GM21576 (cell line): Measurements from ENCODE around the gene PRDM1.
A peak's percentile ranks its signal among the peaks of the same experiment; 100 is the strongest.

Experiments
- ATAC-seq: cut with Tn5 transposase; IDR thresholded peaks from one replicate; pipeline ENCODE4 v1.9.1; 2021; ENCODE audit warnings: mild to moderate bottlenecking, moderate library complexity; ENCODE audit not compliant: unreplicated experiment

PRDM1 gene

DNA sequence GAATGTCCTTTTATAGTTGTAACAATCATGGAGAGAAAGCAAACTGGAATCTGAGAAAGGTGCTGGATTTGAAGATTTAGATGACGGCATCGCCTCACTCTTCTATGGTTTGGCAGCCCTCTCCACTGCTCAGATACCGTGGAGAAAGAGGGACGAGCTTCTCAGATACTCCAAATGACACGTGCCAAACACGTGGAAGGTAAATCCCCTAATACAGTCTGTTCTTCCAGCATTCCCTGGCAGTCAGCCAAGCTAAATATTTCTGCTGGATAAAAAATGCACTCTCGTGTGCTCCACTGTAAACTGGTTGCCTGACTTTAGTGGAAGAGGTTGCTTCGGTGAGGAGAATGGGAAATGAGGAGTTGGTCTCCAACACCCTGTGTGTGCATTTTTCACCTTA, 16.7 kb upstream of the PRDM1 start:
- no peak for ATAC-seq

DNA sequence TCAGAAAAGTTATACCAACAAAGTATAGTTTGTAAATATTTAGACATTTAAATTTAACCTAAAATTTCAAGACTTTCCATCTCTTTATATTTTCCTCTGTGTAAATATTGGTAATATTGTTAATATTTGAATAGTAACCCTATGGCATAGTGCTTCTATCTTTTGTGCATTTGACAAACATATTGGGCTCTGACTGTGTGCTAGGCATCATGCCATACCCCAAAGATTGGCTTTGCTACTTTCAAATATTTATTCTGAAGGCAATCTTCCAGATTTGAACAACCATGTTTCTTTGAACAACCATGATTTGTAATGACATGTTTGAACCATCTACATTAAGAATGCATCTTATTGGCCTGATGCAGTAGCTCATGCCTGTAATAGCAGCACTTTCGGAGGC, 15.5 kb upstream of the PRDM1 start:
- ATAC-seq, result no peak

DNA sequence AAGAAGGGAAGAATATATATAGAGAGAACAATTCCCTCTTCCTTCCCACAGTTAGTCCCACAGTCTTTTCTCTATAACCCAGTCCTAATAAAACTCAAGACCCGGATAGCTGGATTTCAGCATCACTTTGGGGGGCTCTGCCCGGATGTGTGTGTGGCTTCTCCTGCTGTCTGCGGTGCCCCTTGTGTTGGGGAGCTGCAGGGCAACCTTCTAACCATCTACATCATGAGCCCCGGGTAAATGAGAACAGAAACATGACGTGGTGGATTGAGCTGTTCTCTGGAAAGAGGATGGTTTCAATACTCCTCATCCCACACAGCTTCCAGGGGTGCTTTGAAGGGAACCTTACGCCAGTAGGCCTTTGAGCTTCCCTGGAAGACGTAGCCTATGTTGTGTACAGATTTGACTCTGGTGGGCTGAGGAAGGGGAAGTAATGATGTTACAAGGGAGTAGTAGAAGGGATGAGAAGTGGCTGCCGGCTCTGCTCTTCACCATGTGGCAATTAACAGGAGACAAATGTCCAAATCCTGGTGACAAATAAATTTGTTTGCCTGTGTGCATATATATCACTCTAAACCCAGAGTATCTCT, 13.5 kb upstream of the PRDM1 start:
- ATAC-seq, result no peak

DNA sequence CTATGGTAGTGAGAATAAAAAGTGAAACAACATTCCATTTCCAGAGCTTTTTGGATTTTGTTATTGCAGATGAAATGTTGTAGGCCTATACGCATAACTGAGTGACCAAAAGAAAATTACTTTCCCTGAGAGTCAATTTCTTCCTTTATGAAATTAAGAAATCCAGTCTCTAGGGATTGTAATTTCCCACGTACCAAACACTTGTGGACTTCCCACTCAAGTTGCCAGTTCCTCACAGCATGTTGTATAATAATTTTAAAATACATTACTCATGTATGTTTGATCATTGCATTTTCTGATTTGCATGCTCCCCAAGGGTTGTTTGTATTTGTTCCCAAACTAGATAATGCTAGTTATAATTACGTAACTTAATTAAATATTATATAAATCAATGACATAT, 12.0 kb upstream of the PRDM1 start:
- ATAC-seq, result no peak

DNA sequence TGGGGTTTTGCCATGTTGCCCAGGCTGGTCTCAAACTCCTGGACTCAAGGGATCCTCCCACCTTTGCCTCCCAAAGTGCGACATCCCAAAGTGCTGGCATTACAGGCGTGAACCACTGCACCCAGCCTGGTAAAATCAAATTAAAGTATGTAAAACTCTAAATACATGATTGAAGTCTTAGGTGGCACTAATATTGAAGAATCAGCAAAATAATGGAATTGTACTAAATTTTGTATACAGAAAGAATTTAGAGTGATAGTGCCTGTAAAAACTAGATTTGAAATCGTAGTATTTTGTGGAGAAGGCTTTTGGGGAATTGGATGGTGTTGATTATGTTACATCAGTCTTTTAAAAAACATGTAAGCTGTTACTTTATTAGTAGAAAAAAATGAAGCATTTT, 10.0 kb upstream of the PRDM1 start:
- no peak for ATAC-seq

DNA sequence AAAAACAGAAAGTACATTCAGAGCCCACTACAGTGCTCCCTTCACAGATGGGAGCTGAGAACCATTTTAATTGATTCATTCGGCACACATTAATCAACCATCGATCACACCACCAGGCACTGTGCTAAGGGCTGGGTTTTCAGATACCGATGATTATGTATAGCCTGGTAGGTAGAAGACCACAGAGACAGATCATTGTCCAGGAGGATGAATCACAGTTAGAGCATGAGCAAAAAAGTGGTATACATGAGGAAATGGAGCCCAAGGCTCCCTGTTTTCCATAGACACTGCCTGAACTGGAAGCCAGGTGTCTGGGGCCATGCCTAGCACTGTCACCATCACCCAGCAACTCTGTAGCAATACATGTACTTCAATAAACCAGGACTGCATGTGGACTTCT, 9.0 kb upstream of the PRDM1 start:
- no peak for ATAC-seq

DNA sequence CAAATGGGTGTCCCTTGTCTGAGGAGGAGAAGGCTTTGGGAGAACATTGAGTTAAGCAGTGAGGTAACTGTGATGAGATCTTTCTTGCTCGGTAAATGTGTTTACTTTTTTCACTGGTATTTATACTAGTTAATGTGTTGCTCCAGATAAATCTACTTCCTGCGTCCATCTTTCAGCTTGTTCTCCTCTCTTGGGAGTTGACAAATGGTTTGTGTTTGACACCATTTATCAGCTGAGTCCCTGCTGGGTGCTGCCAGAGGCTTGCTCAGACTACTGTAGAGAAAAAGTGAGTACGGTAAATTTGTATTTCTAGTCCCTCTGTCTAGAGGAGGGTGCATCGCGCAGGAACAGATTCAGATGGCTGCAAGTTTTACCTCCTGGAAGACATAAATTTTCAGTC, 8.3 kb upstream of the PRDM1 start:
- no peak for ATAC-seq

DNA sequence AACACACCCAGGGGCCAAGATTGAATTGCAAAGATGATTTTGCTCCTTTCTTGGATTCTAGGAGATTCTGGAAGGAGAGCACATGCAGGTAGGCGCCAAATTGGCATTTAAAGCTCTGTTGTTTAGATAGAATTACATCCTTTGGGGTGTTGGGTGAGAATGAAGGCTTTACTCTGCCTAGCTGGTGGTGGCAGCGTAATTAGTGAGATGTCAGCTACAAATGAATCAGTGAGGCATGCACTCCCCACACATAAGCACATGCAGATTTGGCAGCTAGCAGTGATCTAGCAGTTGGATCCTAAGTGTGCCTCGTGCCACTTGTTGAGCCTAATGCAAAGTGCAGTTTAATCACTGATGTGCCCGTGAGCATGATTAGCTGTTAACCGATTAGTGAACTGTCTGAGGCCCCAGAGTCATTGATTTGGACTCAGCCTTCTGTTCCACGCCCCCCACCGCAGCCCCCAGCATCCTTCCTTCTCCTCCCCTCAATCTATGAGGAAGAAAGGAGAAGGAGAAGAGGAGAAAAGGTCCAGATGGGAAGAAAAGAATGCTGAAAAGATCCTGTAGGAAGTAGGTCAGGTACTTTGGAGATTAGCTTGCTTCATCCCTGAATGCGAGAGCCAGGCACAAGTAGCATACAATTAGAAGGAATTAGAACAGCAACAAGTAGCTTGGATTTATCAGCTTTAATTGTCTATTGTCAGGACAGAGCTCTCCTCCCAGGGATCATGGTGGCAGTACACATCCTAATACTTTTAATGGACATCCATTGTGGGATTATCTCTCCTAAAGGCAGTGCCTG, 6.0 kb upstream of the PRDM1 start:
- no peak for ATAC-seq

DNA sequence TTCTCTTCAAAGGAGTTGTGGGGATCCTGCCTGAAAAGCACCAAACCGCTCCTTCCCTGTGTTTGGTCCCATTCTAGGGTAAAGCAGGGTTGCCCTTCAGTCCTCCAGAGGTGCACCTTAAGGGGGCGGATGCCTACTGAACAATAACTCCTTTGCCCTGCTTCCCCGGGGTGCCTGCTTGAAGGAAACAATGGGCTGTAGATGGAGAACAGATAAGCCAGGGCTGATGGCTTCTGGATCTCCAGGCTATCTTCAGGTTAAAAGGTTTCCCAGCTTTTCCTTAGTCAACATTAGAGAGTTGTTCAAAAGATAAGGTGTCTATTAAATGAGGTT, 5.4 kb upstream of the PRDM1 start:
- no peak for ATAC-seq

DNA sequence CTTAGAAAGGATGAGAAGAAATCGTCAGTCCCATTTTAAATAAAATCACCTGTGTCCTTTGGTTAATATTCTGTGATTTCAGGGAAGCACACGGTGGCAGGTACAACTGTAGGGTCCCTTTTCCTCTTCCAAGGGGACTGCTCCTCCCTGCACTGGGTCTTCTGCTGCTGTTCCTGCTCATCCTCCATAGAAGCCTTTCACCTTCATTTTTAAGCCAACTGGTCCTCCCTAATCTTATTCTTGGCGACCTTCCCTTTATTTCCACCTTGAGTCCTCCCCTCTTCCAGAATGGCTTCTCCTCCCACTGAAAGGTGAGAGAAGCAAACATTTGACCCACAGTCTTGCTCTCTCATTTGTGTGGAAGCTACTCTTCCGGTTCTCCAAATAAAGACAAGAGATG, 4.4 kb upstream of the PRDM1 start:
- ATAC-seq, result no peak

DNA sequence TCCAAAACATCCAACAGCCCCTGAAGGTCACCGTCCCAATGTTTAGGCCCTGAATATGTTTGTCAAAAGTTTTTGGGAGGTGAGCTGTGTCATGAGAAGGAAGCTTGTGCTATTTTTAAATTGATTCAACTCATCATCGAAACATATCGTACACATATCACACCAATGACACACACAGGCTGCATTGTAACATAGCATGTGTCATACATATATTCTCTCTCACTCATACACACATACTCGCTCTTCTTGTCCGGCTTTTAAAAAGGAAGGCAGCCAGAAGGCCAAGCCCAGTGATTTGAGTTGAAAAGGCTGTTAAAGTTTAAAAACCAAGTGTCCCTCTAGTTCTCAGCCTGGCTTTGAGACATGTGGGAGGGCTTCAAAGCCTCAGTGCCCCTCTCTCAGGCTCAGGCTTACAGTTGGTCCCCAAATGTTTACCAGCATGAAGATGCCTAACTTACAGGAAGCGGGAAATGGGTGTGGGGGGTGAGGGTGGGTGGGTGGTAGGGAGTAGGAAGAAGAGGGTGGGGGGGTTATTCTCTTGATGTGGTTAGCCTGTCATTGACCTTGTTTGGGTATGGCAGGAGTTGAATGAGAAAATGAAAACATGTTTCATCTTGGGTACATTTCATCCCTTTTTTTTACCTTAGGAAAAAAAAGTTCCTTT, 3.3 kb upstream of the PRDM1 start:
- no peak for ATAC-seq

DNA sequence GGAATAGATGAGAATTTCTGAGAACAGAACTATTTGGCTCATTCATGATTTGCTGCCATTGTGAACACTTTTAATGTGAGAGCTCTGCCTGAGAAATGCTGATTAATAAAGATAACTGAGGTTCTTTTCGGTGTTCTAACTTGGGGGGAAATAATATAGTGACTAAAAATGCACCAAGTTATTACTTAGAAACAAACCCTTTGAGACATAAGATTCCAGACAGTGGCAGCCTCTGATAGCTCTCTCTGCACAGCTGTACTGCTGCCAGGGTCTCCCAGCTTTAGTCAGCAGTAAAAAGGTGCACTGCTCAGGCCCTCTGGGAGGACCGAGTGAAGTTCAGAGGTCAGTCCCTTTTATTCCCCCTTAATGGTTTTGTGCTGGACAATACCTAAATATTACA, 2.5 kb upstream of the PRDM1 start:
- ATAC-seq, result no peak

DNA sequence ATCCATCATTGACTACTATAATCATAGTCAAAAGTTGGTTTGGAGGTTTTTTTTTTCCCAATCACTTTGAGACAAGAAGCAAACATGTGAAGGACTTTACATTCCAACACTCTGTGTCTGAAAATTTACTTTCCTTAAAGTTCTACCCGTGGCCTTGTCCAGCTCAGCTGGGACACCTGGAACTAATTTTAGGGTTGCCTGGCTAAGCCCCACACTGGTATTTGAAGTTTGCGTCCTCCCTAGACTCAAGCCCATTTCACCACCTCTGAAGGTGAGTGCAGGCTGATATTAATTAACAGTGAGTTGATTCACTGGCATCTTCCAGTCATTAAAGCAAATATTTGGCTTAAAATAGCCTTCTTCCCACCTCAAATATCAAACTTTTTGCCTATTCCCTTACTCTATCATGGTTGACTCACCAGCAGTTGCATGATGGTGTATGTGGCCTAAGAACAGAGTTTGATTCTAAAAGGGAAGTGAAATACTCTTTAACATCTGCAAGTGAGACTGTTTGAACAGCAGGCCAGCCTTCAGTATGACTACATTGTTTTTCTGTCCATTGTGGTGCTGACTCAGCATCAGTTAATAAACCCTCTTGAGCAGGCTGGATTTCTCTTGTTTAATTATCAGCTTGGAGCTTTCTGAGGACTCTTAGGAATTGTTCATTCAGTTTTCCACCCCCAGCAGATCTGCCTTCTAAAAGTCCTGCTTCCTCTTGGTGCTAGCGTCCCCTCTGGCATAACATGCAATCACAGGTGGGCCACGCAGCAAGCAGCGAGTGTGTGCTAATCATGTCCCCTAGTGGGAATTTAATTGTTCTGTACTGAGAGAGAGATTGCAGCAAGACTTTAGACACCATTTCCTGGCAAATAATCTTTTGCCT, 1.8 kb upstream of the PRDM1 start:
- peak; percentile 77 for ATAC-seq

DNA sequence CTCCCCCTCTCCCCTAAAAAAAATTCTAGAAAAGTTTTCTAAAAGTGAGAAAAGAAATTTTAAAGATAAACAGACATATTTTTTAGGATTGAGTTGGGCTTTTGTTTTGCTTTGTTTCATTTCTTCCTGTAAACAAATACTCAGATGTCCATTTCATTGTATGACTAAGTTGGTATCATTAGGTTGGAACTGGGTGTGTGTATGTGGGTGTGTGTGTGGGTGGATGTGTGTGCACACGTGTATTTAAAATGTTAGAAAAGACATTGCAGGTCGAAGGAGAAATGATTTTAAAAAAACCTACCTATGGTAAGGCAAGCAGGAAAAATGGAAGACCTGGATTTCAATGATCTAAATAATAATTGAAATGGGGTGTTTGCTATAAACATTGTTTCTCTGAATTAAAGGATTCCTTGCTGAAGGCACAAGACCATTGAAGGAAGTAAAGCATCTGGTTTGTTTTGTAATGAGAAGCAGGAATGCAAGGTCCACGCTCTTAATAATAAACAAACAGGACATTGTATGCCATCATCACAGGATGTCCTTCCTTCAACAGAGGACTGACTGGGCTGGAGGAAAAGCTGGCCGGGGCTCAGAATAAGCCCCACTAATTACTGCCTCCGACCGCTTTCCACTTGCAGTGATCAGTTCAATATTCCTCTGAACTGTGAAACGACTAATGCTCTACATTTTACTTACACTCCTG, 996 bp upstream of the PRDM1 start:
- no peak for ATAC-seq

DNA sequence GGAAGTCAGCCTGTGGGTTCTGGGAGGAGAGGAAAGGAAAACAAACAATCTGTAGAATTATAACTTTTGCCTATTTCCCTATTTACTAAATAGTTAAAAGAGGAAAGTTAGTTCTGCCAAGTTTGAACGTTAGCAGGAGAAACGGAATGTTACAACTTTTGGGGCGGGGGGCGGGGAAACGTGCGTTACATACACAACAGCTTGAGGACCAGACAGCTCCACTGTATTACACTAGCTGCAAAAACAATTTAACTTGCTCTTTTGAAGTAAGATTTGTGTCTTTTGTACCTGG, 498 bp upstream of the PRDM1 start:
- no peak for ATAC-seq

DNA sequence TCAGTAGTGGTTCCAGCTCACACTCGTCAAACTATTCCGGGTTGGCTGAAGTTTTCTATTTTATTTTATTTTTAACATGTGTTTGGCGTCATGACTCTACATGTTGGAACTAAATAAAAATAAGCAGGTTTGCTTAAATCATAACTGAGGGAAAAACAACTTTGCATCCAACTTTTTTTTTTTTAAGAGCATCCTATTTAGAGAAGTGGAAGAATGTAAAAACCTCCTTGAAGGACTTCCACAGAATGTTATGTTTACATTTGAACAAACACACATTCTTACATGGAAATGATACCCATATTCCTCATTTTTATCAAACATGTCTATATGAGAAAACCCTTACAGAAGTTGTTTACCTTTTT, 659 bp downstream of the PRDM1 start:
- ATAC-seq, result no peak

DNA sequence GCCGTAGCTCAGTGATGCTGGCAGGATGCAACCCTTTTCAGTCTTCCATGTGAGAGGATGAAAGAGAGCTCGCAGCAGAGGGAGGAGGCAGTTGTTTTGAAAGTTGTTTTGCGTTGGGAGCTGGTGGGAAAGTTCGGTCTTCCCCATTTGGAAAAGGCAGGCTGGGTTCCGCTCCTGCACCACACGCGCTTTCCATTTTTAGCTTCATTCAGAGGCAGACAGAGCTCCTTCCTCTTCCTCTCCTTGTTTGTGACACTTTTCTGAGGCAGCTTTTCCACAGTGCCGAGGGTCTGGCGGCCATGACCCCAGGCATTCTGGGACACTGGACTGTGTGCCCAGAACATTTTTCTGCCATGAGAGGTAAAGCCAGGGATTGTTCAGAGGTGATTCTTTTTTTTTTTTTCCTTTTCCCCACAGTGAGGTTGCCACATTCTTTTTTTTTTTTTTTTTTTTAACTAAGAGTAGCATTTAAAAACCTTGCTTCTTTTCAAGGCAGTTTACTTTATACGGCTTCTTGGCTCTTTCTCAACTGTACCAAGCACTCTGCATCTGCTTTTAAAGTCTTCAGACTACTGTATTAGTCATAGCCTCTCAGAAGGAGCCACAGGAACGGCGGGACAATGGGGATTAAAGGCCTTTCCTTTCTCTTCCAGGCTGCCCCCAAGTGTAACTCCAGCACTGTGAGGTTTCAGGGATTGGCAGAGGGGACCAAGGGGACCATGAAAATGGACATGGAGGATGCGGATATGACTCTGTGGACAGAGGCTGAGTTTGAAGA, 1.6 kb downstream of the PRDM1 start:
- no peak for ATAC-seq

DNA sequence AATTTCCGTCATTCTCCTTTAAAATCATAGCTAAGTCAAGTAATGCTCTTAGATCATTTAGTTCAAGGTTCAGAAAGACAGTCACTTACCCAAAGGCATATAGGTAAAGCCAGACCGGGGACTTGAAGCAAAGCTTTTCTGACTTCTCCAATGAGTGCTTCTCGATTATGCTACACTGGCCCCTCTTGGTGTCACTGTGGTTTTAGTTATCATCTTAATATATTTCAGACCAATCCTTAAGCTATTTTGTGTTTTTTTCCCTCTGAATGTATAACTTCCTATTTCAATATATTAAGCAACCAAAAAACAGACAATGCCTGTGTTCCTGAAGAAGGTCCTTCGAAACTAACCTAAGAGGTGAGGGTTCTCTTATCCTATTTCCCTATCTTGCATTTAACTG, 3.9 kb downstream of the PRDM1 start:
- no peak for ATAC-seq

DNA sequence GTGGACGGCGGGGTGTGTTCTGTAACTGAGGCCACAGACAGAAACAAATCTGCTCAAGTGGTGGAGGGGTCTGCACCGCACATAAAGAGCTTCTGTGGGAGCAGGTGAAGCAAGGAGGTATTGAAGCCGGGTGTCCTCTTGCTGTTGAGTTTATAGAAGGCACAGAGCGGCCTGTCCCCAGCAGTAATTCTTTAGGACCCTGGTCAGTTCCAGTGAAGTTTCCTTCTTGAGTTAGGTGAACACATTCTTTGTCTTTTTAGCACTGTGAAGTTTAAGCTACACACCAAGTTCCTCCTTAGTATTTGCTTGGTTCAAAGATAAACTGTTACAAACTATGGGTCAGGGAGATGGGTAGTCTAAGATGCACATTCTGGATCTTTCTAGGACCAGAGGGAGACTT, 6.1 kb downstream of the PRDM1 start:
- ATAC-seq, result no peak

DNA sequence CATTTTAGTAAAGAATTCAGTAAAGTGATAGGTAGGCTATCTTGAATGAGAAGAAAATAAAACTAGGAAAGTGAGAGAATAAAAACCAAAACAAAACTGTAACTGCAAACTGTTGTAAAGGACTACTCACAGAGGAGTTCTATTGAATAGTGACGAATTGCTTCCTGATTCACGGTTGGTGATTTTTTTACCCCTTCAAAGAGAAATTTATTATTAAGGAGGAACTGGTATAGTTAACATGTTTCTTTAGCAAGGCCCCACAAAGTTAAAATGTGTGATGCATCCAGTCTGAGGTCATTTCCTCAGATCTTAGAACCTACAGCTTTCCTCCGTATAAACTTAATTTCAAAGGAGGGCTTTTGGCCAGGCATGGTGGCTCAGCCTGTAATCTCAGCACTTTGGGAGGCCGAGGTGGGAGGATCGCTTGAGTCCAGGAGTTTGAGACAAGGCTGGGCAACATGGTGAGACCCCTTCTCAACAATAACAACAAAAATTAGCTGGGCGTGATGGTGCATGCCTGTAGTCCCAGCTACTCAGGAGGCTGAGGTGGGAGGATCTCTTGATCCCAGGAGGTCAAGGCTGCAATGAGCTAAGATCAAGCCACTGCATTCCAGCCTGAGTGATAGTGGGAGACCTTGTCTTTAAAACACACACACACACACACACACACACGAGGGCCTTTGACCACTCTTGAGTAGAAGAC, 8.3 kb downstream of the PRDM1 start:
- ATAC-seq, result no peak
